ENCODE data around the gene TDRD5.
"Not testable (repeated sequence)": the region's sequence is repeated elsewhere in the genome, so short reads cannot be mapped to it uniquely, and the experiment has no call there.

Gene TDRD5

DNA sequence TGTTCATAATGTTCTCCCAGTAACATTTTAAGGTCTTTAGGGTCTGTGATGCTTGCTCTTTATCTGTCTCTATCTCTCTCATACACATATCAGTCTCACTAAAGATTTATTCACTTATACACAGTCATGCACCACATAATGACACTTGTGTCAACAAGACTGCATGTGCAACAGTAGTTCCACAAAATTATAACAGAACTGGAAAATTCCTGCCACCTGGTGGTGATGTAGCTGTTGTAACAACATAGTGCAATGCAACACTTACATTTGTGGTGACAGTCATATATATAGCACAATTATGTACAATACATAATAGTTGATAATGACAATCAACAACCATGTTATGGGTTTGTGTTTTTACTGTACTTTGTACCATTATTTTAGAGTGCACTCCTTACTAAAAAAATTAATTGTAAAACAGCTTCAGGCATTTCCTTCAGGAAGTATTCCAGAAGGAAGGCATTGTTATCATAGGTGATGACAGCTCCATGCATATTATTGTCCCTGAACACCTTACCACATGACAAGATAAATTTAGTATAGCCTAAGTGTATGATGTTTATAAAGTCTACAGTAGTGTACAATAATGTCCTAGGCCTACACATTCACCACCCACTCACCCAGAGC lies 8.1 kb downstream of the TDRD5 start:
- Histone ChIP-seq H3K4me1 (ENCODE audit: control insufficient read depth, insufficient read depth, low read length, unreplicated experiment) (no peaks in the 10 kb centered on the region), H3K27ac (ENCODE audit: low read depth, low read length) (no peak overlapping the region), H3K36me3 (ENCODE audit: insufficient read depth, low read length) (no peaks in the 10 kb centered on the region), H3K4me3 (ENCODE audit: low read depth, low read length) (no peak overlapping the region), H2AFZ (ENCODE audit: low read length, unreplicated experiment) (no peak overlapping the region), H3K27me3 (ENCODE audit: insufficient read depth, low read length) (peaks cover 23% of the 10 kb centered on the region), H3K79me2 (ENCODE audit: control insufficient read depth, insufficient read depth, low read length, unreplicated experiment) (no peaks in the 10 kb centered on the region)

DNA sequence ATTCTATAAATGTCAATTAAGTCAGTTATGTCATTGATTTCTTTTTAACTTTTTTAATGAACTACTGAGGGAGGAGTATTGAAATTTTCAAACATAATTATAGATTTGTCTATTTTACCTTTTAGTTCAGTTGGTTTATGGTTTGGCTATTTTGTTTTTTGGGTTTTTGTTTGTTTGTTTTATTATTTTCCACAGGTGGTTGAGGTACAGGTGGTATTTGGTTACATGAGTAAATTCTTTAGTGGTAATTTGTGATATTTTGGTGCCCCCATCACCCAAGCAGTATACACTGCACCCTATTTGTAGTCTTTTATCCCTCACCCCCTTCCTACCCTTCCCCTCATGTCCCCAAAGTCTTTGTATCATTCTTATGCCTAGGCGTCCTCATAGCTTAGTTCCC lies 9.5 kb downstream of the TDRD5 start:
- Histone ChIP-seq H3K36me3 (ENCODE audit: insufficient read depth, low read length) (no peaks in the 10 kb centered on the region), H3K4me3 (ENCODE audit: low read depth, low read length) (no peak overlapping the region), H3K27me3 (ENCODE audit: insufficient read depth, low read length) (peaks cover 15% of the 10 kb centered on the region)

DNA sequence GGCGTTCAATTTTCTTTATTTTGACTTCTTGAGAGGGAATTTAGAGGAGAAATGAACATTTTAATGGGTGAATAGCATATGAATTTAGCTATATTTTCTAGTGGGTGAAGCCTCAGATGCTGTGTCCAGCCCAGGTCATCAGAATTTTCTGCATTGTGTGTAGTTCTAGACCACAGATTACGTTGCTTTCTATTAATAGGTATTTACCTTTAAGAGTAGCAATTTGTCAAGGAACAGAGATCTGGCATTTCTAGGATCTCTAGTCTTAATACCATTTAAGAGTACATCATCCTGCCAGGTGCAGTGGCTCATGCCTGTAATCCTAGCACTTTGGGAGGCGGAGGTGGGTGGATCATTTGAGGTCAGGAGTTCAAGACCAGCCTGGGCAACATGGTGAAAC lies 20.7 kb downstream of the TDRD5 start:
- Histone ChIP-seq H3K4me3 (ENCODE audit: low read depth, low read length) (no peak overlapping the region), H3K4me1 (ENCODE audit: control insufficient read depth, insufficient read depth, low read length, unreplicated experiment) (no peaks in the 10 kb centered on the region), H3K27ac (ENCODE audit: low read depth, low read length) (no peak overlapping the region), H3K79me2 (ENCODE audit: control insufficient read depth, insufficient read depth, low read length, unreplicated experiment) (no peaks in the 10 kb centered on the region), H3K36me3 (ENCODE audit: insufficient read depth, low read length) (no peaks in the 10 kb centered on the region), H3K27me3 (ENCODE audit: insufficient read depth, low read length) (peaks cover 5% of the 10 kb centered on the region), H2AFZ (ENCODE audit: low read length, unreplicated experiment) (no peak overlapping the region)

More for the DNA sequence above, 9.5 kb downstream of the TDRD5 start:
- Histone ChIP-seq H2AFZ (ENCODE audit: low read length, unreplicated experiment) (no peak overlapping the region), H3K79me2 (ENCODE audit: control insufficient read depth, insufficient read depth, low read length, unreplicated experiment) (no peaks in the 10 kb centered on the region), H3K4me1 (ENCODE audit: control insufficient read depth, insufficient read depth, low read length, unreplicated experiment) (no peaks in the 10 kb centered on the region), H3K27ac (ENCODE audit: low read depth, low read length) (no peak overlapping the region)

DNA sequence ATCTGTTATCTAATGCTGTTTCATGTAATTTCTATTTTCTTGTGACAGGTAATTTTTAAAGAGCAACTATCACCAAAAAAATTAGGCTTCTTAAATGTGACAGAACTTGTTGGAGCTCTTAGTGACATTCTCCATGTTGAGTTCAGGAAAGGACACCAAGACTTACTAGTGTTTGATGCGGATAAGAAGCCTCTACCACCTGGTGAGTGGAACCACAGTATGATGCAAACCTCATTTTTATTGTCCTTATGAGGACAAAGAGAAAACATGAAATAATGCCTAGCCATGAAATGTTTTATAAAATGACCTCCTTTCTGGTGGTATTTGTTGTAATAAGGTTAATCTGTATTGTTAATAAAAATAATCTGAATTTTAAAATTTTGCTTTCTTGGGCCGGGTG lies 39.1 kb downstream of the TDRD5 start:
- Histone ChIP-seq H3K36me3 (ENCODE audit: insufficient read depth, low read length) (no peaks in the 10 kb centered on the region), H2AFZ (ENCODE audit: low read length, unreplicated experiment) (no peak overlapping the region)

DNA sequence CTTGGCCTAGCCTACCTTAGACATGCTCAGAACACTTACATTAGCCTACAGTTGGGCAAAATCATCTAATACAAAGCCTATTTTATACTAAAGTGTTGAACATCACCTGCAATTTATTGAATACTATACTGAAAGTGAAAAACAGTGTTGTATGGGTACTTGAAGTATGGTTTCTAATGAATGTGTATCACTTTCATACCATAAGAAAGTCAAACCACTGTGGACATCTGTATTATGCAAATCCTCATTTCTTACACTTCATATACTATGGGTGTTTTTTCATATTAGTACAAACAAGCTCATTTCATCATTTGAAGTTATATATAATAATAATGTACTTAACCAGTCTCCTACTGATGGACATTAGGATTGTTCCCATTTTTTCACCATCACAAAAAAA lies 41.2 kb downstream of the TDRD5 start:
- H3K27ac ChIP-seq (ENCODE audit: low read depth, low read length): no peak overlapping the region

More for the DNA sequence above, 39.1 kb downstream of the TDRD5 start:
- Histone ChIP-seq H3K4me1 (ENCODE audit: control insufficient read depth, insufficient read depth, low read length, unreplicated experiment) (no peaks in the 10 kb centered on the region), H3K4me3 (ENCODE audit: low read depth, low read length) (no peak overlapping the region), H3K79me2 (ENCODE audit: control insufficient read depth, insufficient read depth, low read length, unreplicated experiment) (no peaks in the 10 kb centered on the region), H3K27ac (ENCODE audit: low read depth, low read length) (no peak overlapping the region), H3K27me3 (ENCODE audit: insufficient read depth, low read length) (peaks cover 15% of the 10 kb centered on the region)

DNA sequence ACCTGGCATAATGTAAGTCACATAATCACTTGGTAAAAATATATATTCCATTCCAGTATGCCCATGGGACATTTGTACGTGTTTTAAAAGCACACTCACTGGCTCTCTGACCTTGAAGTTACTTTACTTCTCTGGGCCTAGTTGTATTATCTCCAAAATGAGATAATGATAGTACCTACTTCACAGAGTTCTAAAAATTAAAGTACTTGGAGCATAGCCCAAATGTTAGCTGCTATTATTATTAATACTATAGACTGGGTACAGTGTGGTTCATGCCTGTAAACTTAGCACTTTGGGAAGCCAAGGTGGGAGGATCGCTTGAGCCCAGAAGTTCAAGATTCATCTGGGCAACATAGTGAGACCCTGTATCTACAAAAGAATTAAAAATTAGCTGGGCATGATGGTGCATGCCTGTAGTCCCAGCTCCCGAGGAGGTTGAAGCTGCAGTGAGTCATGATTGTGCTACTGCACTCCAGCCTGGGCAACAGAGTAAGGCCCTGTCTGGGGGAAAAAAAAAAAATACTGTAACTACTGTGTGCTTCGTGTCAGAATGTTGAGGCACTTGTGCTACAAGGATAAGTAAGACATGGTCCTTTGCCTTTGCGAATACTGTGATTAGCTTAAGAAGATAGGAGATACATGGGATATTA lies 45.7 kb downstream of the TDRD5 start:
- no peak overlapping the region for H3K27ac ChIP-seq (ENCODE audit: low read depth, low read length)
- no peaks in the 10 kb centered on the region for H3K4me1 ChIP-seq (ENCODE audit: control insufficient read depth, insufficient read depth, low read length, unreplicated experiment)
- no peak overlapping the region for H2AFZ ChIP-seq (ENCODE audit: low read length, unreplicated experiment)
- H3K4me3 ChIP-seq (ENCODE audit: low read depth, low read length): no peak overlapping the region
- peaks cover 16% of the 10 kb centered on the region for H3K27me3 ChIP-seq (ENCODE audit: insufficient read depth, low read length)
- H3K79me2 ChIP-seq (ENCODE audit: control insufficient read depth, insufficient read depth, low read length, unreplicated experiment): no peaks in the 10 kb centered on the region
- no peaks in the 10 kb centered on the region for H3K36me3 ChIP-seq (ENCODE audit: insufficient read depth, low read length)

More for the DNA sequence above, 41.2 kb downstream of the TDRD5 start:
- Histone ChIP-seq H3K4me1 (ENCODE audit: control insufficient read depth, insufficient read depth, low read length, unreplicated experiment) (no peaks in the 10 kb centered on the region), H3K79me2 (ENCODE audit: control insufficient read depth, insufficient read depth, low read length, unreplicated experiment) (no peaks in the 10 kb centered on the region), H2AFZ (ENCODE audit: low read length, unreplicated experiment) (no peak overlapping the region), H3K36me3 (ENCODE audit: insufficient read depth, low read length) (no peaks in the 10 kb centered on the region), H3K27me3 (ENCODE audit: insufficient read depth, low read length) (peaks cover 15% of the 10 kb centered on the region), H3K4me3 (ENCODE audit: low read depth, low read length) (no peak overlapping the region)

DNA sequence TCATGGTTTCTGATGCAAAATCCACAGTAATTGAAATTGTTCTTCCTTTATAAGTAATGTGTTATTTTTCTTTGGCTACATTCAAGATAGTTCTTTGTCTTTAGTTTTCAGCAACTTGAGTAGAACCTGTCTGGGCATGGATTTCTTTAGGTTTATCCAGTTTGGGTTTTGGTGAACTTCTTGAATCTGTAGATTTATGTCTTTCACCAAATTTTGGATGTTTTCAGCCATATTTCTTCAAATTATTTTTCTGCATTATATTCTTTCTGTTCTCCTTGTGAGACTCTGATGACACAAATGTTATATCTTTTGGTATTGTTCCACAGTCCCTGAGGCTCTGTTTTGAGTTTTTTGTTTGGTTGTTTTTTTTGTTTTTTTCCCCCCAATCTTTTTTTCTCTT lies 69.4 kb downstream of the TDRD5 start:
- no peak overlapping the region for H3K4me3 ChIP-seq (ENCODE audit: low read depth, low read length)

DNA sequence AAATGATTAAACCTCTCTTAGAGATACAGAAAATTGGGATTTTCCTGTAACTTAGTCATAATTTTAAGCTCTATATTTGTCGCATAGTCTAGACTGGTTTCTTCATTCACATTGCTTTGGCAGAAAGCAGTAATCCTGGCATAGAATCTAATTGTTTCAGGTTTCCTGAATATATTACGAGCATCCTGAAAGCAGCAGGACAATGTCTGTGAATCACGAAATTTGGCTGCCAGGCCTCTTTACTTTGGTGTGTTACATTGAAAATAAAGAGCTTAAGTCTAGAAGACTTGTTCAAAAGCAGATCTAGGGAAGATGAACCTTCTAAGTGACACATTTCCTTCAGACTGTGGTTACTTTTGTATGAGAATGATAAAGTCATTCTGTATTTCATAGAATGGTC lies 72.2 kb downstream of the TDRD5 start:
- Histone ChIP-seq H3K79me2 (ENCODE audit: control insufficient read depth, insufficient read depth, low read length, unreplicated experiment) (no peaks in the 10 kb centered on the region), H3K27me3 (ENCODE audit: insufficient read depth, low read length) (peaks cover 7% of the 10 kb centered on the region; the same call in 1 of the 2 replicates), H3K4me3 (ENCODE audit: low read depth, low read length) (no peak overlapping the region), H3K36me3 (ENCODE audit: insufficient read depth, low read length) (no peaks in the 10 kb centered on the region), H3K4me1 (ENCODE audit: control insufficient read depth, insufficient read depth, low read length, unreplicated experiment) (no peaks in the 10 kb centered on the region), H2AFZ (ENCODE audit: low read length, unreplicated experiment) (no peak overlapping the region), H3K27ac (ENCODE audit: low read depth, low read length) (no peak overlapping the region)

More for the DNA sequence above, 69.4 kb downstream of the TDRD5 start:
- Histone ChIP-seq H3K4me1 (ENCODE audit: control insufficient read depth, insufficient read depth, low read length, unreplicated experiment) (no peaks in the 10 kb centered on the region), H3K27ac (ENCODE audit: low read depth, low read length) (no peak overlapping the region), H3K36me3 (ENCODE audit: insufficient read depth, low read length) (no peaks in the 10 kb centered on the region), H2AFZ (ENCODE audit: low read length, unreplicated experiment) (no peak overlapping the region), H3K79me2 (ENCODE audit: control insufficient read depth, insufficient read depth, low read length, unreplicated experiment) (no peaks in the 10 kb centered on the region), H3K27me3 (ENCODE audit: insufficient read depth, low read length) (peaks cover 10% of the 10 kb centered on the region; the same call in 1 of the 2 replicates)

DNA sequence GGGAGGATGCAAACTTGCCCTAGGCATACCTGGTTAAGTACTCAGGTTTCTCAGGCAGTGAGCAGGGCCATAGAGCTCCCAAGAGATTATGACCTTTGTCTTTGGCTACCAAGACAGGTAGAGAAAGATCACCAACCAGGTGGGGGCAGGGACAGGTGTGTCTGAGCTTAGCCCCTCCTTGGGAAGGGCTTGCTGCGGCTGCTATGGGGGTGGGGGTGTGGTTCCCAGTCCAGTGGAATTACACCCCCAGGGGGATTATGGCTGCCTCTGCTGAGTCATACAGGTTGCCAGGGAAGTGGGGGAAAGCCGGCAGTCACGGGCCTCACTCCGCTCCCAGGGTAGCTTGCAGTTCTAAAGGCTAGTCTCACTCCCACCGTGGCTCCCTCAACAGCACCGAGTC lies 86.2 kb downstream of the TDRD5 start:
- no peak overlapping the region for H2AFZ ChIP-seq (ENCODE audit: low read length, unreplicated experiment)
- H3K27me3 ChIP-seq (ENCODE audit: insufficient read depth, low read length): peaks cover 4% of the 10 kb centered on the region; the same call in 1 of the 2 replicates
- H3K79me2 ChIP-seq (ENCODE audit: control insufficient read depth, insufficient read depth, low read length, unreplicated experiment): no peaks in the 10 kb centered on the region
- H3K4me1 ChIP-seq (ENCODE audit: control insufficient read depth, insufficient read depth, low read length, unreplicated experiment): no peaks in the 10 kb centered on the region
- no peak overlapping the region for H3K4me3 ChIP-seq (ENCODE audit: low read depth, low read length)
- no peak overlapping the region for H3K27ac ChIP-seq (ENCODE audit: low read depth, low read length)
- no peaks in the 10 kb centered on the region for H3K36me3 ChIP-seq (ENCODE audit: insufficient read depth, low read length)

DNA sequence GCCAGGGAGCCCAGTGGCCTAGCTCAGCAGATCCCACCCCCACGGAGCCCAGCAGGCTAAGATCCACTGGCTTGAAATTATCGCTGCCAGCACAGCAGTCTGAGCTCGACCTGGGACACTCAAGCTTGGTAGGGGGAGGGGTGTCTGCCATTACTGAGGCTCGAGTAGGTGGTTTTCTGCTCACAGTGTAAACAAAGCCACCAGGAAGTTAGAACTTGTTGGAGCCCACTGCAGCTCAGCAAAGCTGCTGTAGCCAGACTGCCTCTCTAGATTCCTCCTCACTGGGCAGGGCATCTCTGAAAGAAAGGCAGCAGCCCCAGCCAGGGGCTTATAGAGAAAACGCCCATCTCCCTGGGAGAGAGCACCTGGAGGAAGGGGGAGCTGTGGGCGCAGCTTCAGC lies 102.9 kb downstream of the TDRD5 start:
- not testable (repeated sequence) for H2AFZ ChIP-seq (ENCODE audit: low read length, unreplicated experiment); H3K27ac ChIP-seq (ENCODE audit: low read depth, low read length); H3K4me1 ChIP-seq (ENCODE audit: control insufficient read depth, insufficient read depth, low read length, unreplicated experiment); H3K4me3 ChIP-seq (ENCODE audit: low read depth, low read length); H3K79me2 ChIP-seq (ENCODE audit: control insufficient read depth, insufficient read depth, low read length, unreplicated experiment); H3K36me3 ChIP-seq (ENCODE audit: insufficient read depth, low read length)
- peaks cover 27% of the 10 kb centered on the region for H3K27me3 ChIP-seq (ENCODE audit: insufficient read depth, low read length)

DNA sequence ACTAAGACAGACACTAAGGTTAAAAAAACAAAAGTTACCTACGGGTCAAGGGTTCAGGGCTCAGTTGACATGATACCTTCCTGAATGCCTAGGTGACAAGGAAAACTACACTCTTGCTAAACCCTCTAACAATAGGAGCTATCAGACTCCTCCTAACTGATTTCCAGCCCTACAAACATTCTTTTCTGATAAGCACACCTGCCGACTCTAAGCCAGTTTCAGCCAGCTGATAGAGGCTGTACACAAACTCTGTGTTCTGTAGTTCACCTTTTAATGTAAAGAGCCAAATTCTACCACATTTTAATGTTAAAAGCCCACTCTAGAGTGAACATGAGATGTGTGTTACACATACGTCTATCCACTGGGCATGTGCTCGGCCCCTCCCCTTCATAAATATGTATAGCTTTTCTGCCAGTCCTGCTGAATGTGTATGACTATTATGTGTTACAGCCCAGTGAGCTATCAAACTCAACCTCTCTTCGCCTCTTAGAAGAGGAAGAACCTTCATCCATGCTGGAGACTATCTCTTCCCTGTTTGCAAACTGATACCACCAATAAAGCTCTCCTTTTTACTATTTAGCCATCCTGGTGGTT lies 111.4 kb downstream of the TDRD5 start:
- no peaks in the 10 kb centered on the region for H3K79me2 ChIP-seq (ENCODE audit: control insufficient read depth, insufficient read depth, low read length, unreplicated experiment)
- no peak overlapping the region for H3K27ac ChIP-seq (ENCODE audit: low read depth, low read length)
- H2AFZ ChIP-seq (ENCODE audit: low read length, unreplicated experiment): no peak overlapping the region
- no peaks in the 10 kb centered on the region for H3K4me1 ChIP-seq (ENCODE audit: control insufficient read depth, insufficient read depth, low read length, unreplicated experiment)
- H3K27me3 ChIP-seq (ENCODE audit: insufficient read depth, low read length): peaks cover 36% of the 10 kb centered on the region
- H3K36me3 ChIP-seq (ENCODE audit: insufficient read depth, low read length): no peaks in the 10 kb centered on the region
- no peak overlapping the region for H3K4me3 ChIP-seq (ENCODE audit: low read depth, low read length)

Data from ACC112 (cell line).